ENCODE results near the gene RNASE11.
"Not testable (repeated sequence)": the region's sequence is repeated elsewhere in the genome, so short reads cannot be mapped to it uniquely, and the experiment has no call there.

GRCh38 chr14:20595726-20596125 is 7.9 kb upstream of the RNASE11 start:
- not testable (repeated sequence) for TF ChIP-seq CTCF (conservative IDR thresholded peaks at IDR 0.05; ENCODE audit: low read depth, low read length); EZH2 (IDR thresholded peaks at IDR 0.05; ENCODE audit: borderline replicate concordance, low read depth, low read length, poor library complexity, severe bottlenecking)

Measured in A673 (cell line).